Body of pancreas (tissue), 4 donors: ENCODE results near the gene DAB2IP. TPM values are rescaled to one million over a fixed set of nuclear protein-coding genes. Genes with fewer than 3 reads are reported as not detected.
A peak's percentile ranks its signal among the peaks of the same experiment; 100 is the strongest.

ENCODE experiments used
- ATAC-seq: fragments of 150-250 bp; one replicate; pipeline ENCODE4 v1.9.1; 2016
- DNase-seq, 4 donors: peaks; one replicate each; pipeline ENCODE4 v3.0.0-alpha.2; 2019
- H3K27ac ChIP-seq, 4 donors: fragments of 200-600 bp; sonication (generic); 1 replicate in 3 of 4; 2 replicates in 1 of 4; pipeline versions ENCODE4 v1.5.1 to v1.6.1; 2016 to 2019; ENCODE audit warnings: mild to moderate bottlenecking in 1 of 4, mixed read lengths in 1 of 4, moderate library complexity in 1 of 4
- H3K27me3 ChIP-seq, 2 donors: fragments of 200-600 bp; sonication (generic); one replicate each; pipeline ENCODE4 v1.6.0; 2016; ENCODE audit warnings: mild to moderate bottlenecking in 1 of 2
- H3K36me3 ChIP-seq, 2 donors: fragments of 200-600 bp; sonication (generic); replicated peaks in 1 of 2; 2 replicates each; pipeline ENCODE4 v1.5.1; 2016; ENCODE audit warnings: low read depth in 2 of 2; ENCODE audit not compliant: insufficient read depth in 1 of 2
- H3K4me1 ChIP-seq: fragments of 200-600 bp; sonication (generic); one replicate; pipeline ENCODE4 v1.6.0; 2016
- H3K4me3 ChIP-seq, 2 donors: fragments of 200-600 bp; sonication (generic); 1 replicate in 1 of 2; 2 replicates in 1 of 2; pipeline ENCODE4 v1.5.1; 2016 to 2019
- H3K9me3 ChIP-seq, 3 donors: fragments of 200-600 bp; sonication (generic); 1 replicate in 2 of 3; 2 replicates in 1 of 3; pipeline ENCODE4 v1.5.1; 2016
- POLR2A ChIP-seq, 3 donors: fragments of 450-650 bp; IDR thresholded peaks; one replicate each; pipeline ENCODE4 v1.6.1; 2016; ENCODE audit warnings: antibody characterized with exemption in 3 of 3, mild to moderate bottlenecking in 2 of 3
- WGBS, 2 donors: methylation state at CpG; one replicate each; pipeline ENCODE4 v1.1.5; 2017; 5-methylcytosine and 5-hydroxymethylcytosine counted together
- intact Hi-C: fragments of 100-400 bp; cut with DNase I; formaldehyde crosslinking; loops from one replicate; pipeline ENCODE4 v1.15.1; 2023
- total RNA-seq, 2 donors: library from RNA; depleted of rRNA; stranded (reverse); fragments of >200 nt; gene quantifications; one replicate each; pipeline ENCODE4 v1.1.0, GENCODE V29; 2016
- TF ChIP-seq, protein P1 (sequence below), 7 experiments: fragments of 450-650 bp in 4 of 7; fragments of 200-600 bp in 3 of 7; sonication (generic) in 3 of 7; IDR thresholded peaks; one replicate each; pipeline ENCODE4 v1.5.1; 2016 to 2019; ENCODE audit warnings: antibody characterized with exemption in 7 of 7

The DAB2IP gene
- total RNA-seq, 2 donors from 2014 or later = 25.2 to 34.9 TPM

DNA sequence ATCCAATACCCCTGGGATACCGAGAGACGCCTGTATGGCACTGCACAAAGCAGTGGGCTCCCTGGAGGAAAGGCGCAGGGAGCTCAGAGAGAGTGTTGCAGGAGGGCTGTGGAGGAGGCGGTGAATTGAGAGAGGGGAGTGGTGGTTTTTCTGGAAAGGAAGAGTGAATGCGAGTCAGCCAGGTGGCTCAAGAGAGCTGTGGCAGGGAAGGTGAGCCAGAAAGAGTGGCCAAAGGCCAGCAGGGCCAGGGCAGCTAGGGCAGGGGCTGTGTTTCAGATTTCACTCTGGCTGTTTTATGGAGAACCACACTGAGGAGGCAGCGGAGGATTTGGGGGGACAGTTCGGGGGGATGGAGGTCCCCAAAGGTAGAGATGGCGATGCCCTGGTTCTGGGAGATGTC is 13.0 kb upstream of the DAB2IP start:
- intact Hi-C loops = no loop called here
- Histone ChIP-seq H3K27ac (no peak overlapping the region), H3K9me3 (no peaks in the 10 kb centered on the region), H3K4me3 (no peak overlapping the region), H3K36me3 (no peaks in the 10 kb centered on the region), H3K27me3 (no peaks in the 10 kb centered on the region), H3K4me1 (peaks cover 62% of the 10 kb centered on the region)
- TF ChIP-seq, protein P1, sequence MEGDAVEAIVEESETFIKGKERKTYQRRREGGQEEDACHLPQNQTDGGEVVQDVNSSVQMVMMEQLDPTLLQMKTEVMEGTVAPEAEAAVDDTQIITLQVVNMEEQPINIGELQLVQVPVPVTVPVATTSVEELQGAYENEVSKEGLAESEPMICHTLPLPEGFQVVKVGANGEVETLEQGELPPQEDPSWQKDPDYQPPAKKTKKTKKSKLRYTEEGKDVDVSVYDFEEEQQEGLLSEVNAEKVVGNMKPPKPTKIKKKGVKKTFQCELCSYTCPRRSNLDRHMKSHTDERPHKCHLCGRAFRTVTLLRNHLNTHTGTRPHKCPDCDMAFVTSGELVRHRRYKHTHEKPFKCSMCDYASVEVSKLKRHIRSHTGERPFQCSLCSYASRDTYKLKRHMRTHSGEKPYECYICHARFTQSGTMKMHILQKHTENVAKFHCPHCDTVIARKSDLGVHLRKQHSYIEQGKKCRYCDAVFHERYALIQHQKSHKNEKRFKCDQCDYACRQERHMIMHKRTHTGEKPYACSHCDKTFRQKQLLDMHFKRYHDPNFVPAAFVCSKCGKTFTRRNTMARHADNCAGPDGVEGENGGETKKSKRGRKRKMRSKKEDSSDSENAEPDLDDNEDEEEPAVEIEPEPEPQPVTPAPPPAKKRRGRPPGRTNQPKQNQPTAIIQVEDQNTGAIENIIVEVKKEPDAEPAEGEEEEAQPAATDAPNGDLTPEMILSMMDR (IDR thresholded peaks at IDR 0.05) = no peak
- TF ChIP-seq POLR2A (IDR thresholded peaks at IDR 0.05) = no peak
- DNase-seq (no peak), ATAC-seq (no peak)
- 93 to 95% methylated on average over 8 of the region's 8 CpGs for WGBS, 2 donors

DNA sequence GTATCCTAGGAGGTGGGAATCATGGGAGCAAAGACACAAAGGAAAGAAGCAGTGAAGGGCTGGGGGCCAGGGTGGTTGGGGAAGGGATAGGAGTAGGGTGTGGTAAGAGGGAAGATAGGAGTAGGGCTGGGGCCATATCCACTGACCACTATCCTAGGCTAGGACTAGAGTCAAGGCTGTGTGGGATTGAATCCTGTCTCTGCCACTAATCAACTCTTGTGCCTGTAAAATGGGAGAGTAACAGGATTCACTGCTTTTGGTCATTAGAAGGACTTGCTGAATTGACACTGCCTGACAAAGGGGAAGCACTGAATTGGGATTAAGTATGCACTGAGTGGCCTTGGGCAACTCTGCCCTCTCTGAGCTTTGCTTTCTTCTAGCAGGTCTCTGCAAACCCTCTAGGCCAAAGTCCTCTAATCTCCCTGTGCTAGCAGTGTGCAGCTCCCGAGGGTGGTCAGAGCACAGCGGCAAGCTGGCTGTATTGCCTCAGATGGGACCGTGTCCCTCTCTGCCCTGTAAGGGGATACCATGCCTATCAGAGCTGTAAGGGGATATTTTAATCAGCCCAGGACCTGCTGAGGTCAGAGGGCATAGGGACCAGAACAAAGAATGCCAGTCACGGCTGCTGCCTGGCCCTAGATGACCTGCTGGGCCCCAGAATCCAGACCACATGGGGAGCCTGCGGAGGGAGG is 12.4 kb upstream of the DAB2IP start:
- Histone ChIP-seq H3K4me3 (no peak overlapping the region), H3K27ac (no peak overlapping the region), H3K4me1 (peaks cover 55% of the 10 kb centered on the region), H3K36me3 (no peaks in the 10 kb centered on the region), H3K27me3 (no peaks in the 10 kb centered on the region), H3K9me3 (no peaks in the 10 kb centered on the region)
- 84 to 88% methylated on average over 3 to 5 of the region's 5 CpGs for WGBS, 2 donors
- TF ChIP-seq, protein P1 (IDR thresholded peaks at IDR 0.05) = no peak
- no peak for TF ChIP-seq POLR2A (IDR thresholded peaks at IDR 0.05)
- ATAC-seq = no peak
- intact Hi-C loops = no loop called here
- no peak for DNase-seq

DNA sequence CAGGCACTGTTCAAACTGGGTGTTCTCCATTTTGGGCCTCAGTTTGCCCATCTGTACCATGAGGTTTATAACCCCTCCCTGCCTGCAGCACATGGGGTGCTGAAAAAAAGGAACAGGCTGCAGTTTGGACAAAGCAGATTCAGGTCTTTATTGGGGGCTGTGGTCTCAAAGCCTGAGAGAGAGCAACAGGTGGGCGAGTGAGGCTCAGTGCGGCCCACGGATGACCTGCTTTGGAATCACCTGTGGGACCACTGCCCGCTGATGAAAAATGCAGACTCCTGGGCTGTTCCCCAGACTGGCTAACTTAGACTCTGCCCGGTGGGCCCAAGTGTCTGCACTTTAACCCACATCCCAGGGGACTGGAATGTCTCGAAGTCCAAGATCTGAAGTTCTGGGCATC is 11.8 kb upstream of the DAB2IP start:
- WGBS, 2 donors = 90 to 97% methylated on average over 6 of the region's 6 CpGs
- H3K4me1 ChIP-seq = peaks cover 51% of the 10 kb centered on the region
- DNase-seq (no peak), ATAC-seq (no peak)
- no peak overlapping the region for H3K27ac ChIP-seq
- no peak overlapping the region for H3K4me3 ChIP-seq
- no peaks in the 10 kb centered on the region for H3K9me3 ChIP-seq
- H3K27me3 ChIP-seq = no peaks in the 10 kb centered on the region
- intact Hi-C loops = no loop called here
- TF ChIP-seq POLR2A (IDR thresholded peaks at IDR 0.05) = no peak
- TF ChIP-seq, protein P1 (IDR thresholded peaks at IDR 0.05) = no peak
- no peaks in the 10 kb centered on the region for H3K36me3 ChIP-seq

DNA sequence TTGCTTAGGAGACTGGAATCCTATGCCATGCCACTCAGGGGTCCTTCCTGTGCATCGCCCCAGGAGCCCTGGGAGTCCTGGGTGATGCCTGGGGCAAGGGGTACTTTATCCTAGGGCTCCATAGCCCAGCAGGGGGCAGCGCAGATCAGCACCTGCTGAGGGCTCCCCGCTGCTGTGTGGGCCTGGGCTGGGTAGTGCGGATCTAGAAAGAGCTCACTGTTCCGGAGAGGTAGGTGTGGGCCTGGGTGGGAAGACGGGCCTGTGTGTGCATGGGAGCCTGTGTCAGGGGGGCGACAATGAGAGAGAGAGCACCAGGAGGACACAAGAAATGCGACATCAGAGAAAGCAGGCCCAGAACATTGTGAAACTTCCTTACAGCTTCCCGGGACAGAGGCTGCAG is 11.4 kb upstream of the DAB2IP start:
- Histone ChIP-seq H3K4me1 (peaks cover 51% of the 10 kb centered on the region), H3K4me3 (no peak overlapping the region), H3K9me3 (no peaks in the 10 kb centered on the region), H3K27me3 (no peaks in the 10 kb centered on the region), H3K27ac (peak overlapping the region in 3 of 4 donors; percentile 22 to 45 (median 38)), H3K36me3 (no peaks in the 10 kb centered on the region)
- TF ChIP-seq, protein P1 (IDR thresholded peaks at IDR 0.05) = peak; percentile 49 to 73 (median 60)
- no peak for TF ChIP-seq POLR2A (IDR thresholded peaks at IDR 0.05)
- peak; percentile 77 for ATAC-seq
- WGBS, 2 donors = 65 to 81% methylated on average over 6 to 9 of the region's 9 CpGs
- peak; percentile 68 to 85 (median 75) for DNase-seq
- intact Hi-C loops = no loop called here
